GM19468 (cell line): Measurements from ENCODE around the gene TMEM234.

Experiments
- ATAC-seq: cut with Tn5 transposase; IDR thresholded peaks from one replicate; pipeline ENCODE4 v1.9.1; 2021; ENCODE audit warnings: mild to moderate bottlenecking, moderate library complexity, moderate number of reproducible peaks; ENCODE audit not compliant: unreplicated experiment; ENCODE audit errors: extremely low read depth

TMEM234 gene

GRCh38 chr1:32180186-32181060 is 41.7 kb downstream of the TMEM234 start:
- no peak for ATAC-seq

GRCh38 chr1:32179443-32180185 is 42.5 kb downstream of the TMEM234 start, which contains the start of gene TXLNA:
TSS of gene TXLNA (plus strand) at chr1:32179675. CDS start at chr1:32180346, 671 bp downstream.
- ATAC-seq: peak; percentile 52

- ATAC-seq: no peak
Observed at GRCh38 chr1:32179193-32179442, 43.0 kb downstream of the TMEM234 start.

GRCh38 chr1:32178380-32179192 is 43.6 kb downstream of the TMEM234 start:
- ATAC-seq: no peak

- no peak for ATAC-seq
Observed at GRCh38 chr1:32172621-32173245, 49.4 kb downstream of the TMEM234 start.

GRCh38 chr1:32170991-32171390 is 51.2 kb downstream of the TMEM234 start:
- no peak for ATAC-seq
